Measurements from ENCODE around the gene ARSG.

The ARSG gene

DNA sequence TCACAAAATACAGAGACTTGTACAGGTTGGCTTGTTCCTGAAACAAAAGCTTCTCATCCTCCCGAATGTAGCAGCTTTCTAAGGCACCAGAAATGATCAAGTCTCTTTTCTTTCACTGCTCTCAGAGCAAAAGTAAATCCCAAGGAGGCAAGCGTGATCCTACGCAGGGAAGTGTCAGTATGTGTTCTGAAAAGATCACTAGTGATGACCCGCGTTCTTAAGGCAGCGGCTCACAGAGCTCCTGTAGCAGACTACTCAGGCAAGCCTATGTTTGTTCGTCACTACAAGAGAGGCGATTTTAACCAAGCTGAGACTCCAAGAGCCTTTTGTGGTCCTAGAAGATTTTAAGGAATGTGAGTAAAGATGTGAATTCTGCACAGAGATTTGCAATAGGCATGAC, 131.5 kb downstream of the ARSG start:
- Histone ChIP-seq H3K36me3 (ENCODE audit: control insufficient read depth, insufficient read depth, low read length) (peaks cover 20% of the 10 kb centered on the region; the same call in 1 of the 2 replicates), H3K27ac (ENCODE audit: low read depth, low read length) (no peak overlapping the region), H3K4me3 (ENCODE audit: low read depth, low read length) (no peak overlapping the region), H3K9me3 (ENCODE audit: control insufficient read depth, insufficient read depth, low read depth, low read length) (no peaks in the 10 kb centered on the region; the same call in 1 of the 2 replicates), H3K4me1 (ENCODE audit: control insufficient read depth, insufficient read depth, low read length) (no peaks in the 10 kb centered on the region; the same call in 1 of the 2 replicates), H3K9ac (ENCODE audit: low read length) (no peak overlapping the region), H3K27me3 (ENCODE audit: control insufficient read depth, insufficient read depth, low read length) (no peaks in the 10 kb centered on the region)

GRCh38 chr17:68423251-68423650, 132.0 kb downstream of the ARSG start:
- Histone ChIP-seq H3K4me3 (ENCODE audit: low read depth, low read length) (no peak overlapping the region), H3K36me3 (ENCODE audit: control insufficient read depth, insufficient read depth, low read length) (peaks cover 24% of the 10 kb centered on the region; the same call in 1 of the 2 replicates)

GRCh38 chr17:68424203-68424602, 132.9 kb downstream of the ARSG start:
- H3K27me3 ChIP-seq (ENCODE audit: control insufficient read depth, insufficient read depth, low read length), result no peaks in the 10 kb centered on the region
- no peak overlapping the region for H3K4me3 ChIP-seq (ENCODE audit: low read depth, low read length)
- no peaks in the 10 kb centered on the region for H3K9me3 ChIP-seq (ENCODE audit: control insufficient read depth, insufficient read depth, low read depth, low read length)
- no peak overlapping the region for H3K9ac ChIP-seq (ENCODE audit: low read length)
- no peak overlapping the region for H3K27ac ChIP-seq (ENCODE audit: low read depth, low read length)
- peaks cover 33% of the 10 kb centered on the region for H3K36me3 ChIP-seq (ENCODE audit: control insufficient read depth, insufficient read depth, low read length)
- H3K4me1 ChIP-seq (ENCODE audit: control insufficient read depth, insufficient read depth, low read length), result no peaks in the 10 kb centered on the region; the same call in 1 of the 2 replicates

More at GRCh38 chr17:68423251-68423650, 132.0 kb downstream of the ARSG start:
- Histone ChIP-seq H3K4me1 (ENCODE audit: control insufficient read depth, insufficient read depth, low read length) (no peaks in the 10 kb centered on the region; the same call in 1 of the 2 replicates), H3K9ac (ENCODE audit: low read length) (no peak overlapping the region), H3K27ac (ENCODE audit: low read depth, low read length) (no peak overlapping the region), H3K27me3 (ENCODE audit: control insufficient read depth, insufficient read depth, low read length) (no peaks in the 10 kb centered on the region), H3K9me3 (ENCODE audit: control insufficient read depth, insufficient read depth, low read depth, low read length) (no peaks in the 10 kb centered on the region)

DNA sequence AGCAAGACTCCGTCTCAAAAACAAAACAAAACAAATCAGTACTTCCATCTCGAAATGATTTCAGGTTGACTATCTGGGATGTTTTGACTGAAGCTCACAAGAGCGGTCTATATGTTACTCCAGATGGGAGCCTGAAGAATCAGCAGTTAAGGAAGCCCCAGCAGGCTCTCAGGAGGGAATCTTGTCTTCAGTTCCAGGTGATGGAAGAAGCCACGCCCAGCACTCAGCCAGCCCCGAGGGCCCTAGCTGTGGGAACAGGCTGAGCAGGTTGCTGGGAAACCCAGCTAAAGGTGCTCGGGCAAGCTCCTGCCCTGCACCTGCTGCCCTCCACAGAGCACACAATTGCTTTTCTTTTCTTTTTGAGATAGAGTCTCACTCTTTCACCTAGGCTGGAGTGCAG, 133.6 kb downstream of the ARSG start:
- Histone ChIP-seq H3K27ac (ENCODE audit: low read depth, low read length) (no peak overlapping the region), H3K9ac (ENCODE audit: low read length) (no peak overlapping the region), H3K27me3 (ENCODE audit: control insufficient read depth, insufficient read depth, low read length) (no peaks in the 10 kb centered on the region)

GRCh38 chr17:68425979-68426378, 134.7 kb downstream of the ARSG start:
- peaks cover 36% of the 10 kb centered on the region for H3K36me3 ChIP-seq (ENCODE audit: control insufficient read depth, insufficient read depth, low read length)

More for the DNA sequence above, 133.6 kb downstream of the ARSG start:
- peaks cover 34% of the 10 kb centered on the region for H3K36me3 ChIP-seq (ENCODE audit: control insufficient read depth, insufficient read depth, low read length)
- H3K4me1 ChIP-seq (ENCODE audit: control insufficient read depth, insufficient read depth, low read length), result no peaks in the 10 kb centered on the region; the same call in 1 of the 2 replicates
- no peaks in the 10 kb centered on the region for H3K9me3 ChIP-seq (ENCODE audit: control insufficient read depth, insufficient read depth, low read depth, low read length)
- H3K4me3 ChIP-seq (ENCODE audit: low read depth, low read length), result no peak overlapping the region

DNA sequence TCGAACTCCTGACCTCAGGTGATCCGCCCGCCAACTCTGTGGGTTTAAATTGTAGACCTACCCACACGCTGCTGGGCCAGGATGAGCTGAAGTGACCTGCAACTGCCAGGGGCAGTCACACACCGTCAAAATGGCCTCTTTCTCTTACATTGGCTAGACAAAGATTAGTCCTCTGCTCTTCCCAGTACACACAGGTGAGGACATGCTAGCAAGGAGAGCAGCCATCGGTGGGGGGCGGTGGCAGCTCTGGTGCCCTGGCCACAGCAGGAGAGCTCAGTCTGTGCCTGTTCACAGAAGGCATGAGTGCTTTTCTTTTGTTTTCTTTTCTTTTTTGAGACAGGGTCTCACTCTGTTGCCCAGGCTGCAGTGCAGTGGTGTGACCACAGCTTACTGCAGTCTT, 136.3 kb downstream of the ARSG start:
- Histone ChIP-seq H3K36me3 (ENCODE audit: control insufficient read depth, insufficient read depth, low read length) (peaks cover 47% of the 10 kb centered on the region), H3K4me3 (ENCODE audit: low read depth, low read length) (no peak overlapping the region), H3K9me3 (ENCODE audit: control insufficient read depth, insufficient read depth, low read depth, low read length) (no peaks in the 10 kb centered on the region)

More at GRCh38 chr17:68425979-68426378, 134.7 kb downstream of the ARSG start:
- H3K27me3 ChIP-seq (ENCODE audit: control insufficient read depth, insufficient read depth, low read length), result no peaks in the 10 kb centered on the region
- no peak overlapping the region for H3K27ac ChIP-seq (ENCODE audit: low read depth, low read length)
- no peak overlapping the region for H3K9ac ChIP-seq (ENCODE audit: low read length)
- no peaks in the 10 kb centered on the region; the same call in 1 of the 2 replicates for H3K4me1 ChIP-seq (ENCODE audit: control insufficient read depth, insufficient read depth, low read length)
- H3K9me3 ChIP-seq (ENCODE audit: control insufficient read depth, insufficient read depth, low read depth, low read length), result no peaks in the 10 kb centered on the region
- no peak overlapping the region for H3K4me3 ChIP-seq (ENCODE audit: low read depth, low read length)

DNA sequence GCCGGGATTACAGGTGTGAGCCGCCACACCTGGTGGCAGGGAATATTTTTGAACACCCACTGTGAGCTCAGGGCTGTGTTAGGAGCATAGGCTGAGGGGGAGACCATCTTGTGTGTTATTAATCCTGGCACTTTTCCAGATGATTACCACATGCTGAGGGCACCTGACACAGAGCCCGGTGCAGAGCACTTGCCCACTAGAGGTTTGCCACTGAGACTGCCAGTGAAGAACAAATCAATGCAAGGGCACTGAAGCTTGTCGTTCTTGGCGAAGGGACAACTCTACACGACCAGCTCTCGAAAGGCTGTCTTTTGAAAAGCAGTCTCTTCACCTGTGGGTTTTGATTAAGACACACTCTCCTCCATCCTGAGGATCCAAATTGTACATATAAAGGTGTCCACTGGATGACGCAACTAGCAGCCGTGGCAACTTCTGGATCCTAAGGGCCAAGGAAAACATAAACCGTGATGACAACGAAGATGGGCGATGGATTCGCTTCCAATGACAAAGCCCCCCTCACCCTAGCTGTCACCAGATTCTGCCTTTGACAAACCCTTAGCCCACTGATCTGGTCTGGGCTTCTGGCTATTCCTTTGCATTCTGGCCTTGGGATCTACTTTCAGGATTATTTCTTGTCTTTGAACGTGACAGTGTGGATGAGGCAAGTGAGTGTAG, 137.3 kb downstream of the ARSG start:
- H3K4me1 ChIP-seq (ENCODE audit: control insufficient read depth, insufficient read depth, low read length), result no peaks in the 10 kb centered on the region; the same call in 1 of the 2 replicates
- peaks cover 56% of the 10 kb centered on the region for H3K36me3 ChIP-seq (ENCODE audit: control insufficient read depth, insufficient read depth, low read length)
- H3K9me3 ChIP-seq (ENCODE audit: control insufficient read depth, insufficient read depth, low read depth, low read length), result no peaks in the 10 kb centered on the region
- H3K27me3 ChIP-seq (ENCODE audit: control insufficient read depth, insufficient read depth, low read length), result no peaks in the 10 kb centered on the region
- H3K27ac ChIP-seq (ENCODE audit: low read depth, low read length), result no peak overlapping the region
- no peak overlapping the region for H3K9ac ChIP-seq (ENCODE audit: low read length)
- no peak overlapping the region for H3K4me3 ChIP-seq (ENCODE audit: low read depth, low read length)

More for the DNA sequence above, 136.3 kb downstream of the ARSG start:
- no peak overlapping the region for H3K9ac ChIP-seq (ENCODE audit: low read length)
- H3K4me1 ChIP-seq (ENCODE audit: control insufficient read depth, insufficient read depth, low read length), result no peaks in the 10 kb centered on the region; the same call in 1 of the 2 replicates
- H3K27ac ChIP-seq (ENCODE audit: low read depth, low read length), result no peak overlapping the region
- H3K27me3 ChIP-seq (ENCODE audit: control insufficient read depth, insufficient read depth, low read length), result no peaks in the 10 kb centered on the region

- no peaks in the 10 kb centered on the region for H3K9me3 ChIP-seq (ENCODE audit: control insufficient read depth, insufficient read depth, low read depth, low read length)
Observed at GRCh38 chr17:68429881-68430280, 138.6 kb downstream of the ARSG start.

DNA sequence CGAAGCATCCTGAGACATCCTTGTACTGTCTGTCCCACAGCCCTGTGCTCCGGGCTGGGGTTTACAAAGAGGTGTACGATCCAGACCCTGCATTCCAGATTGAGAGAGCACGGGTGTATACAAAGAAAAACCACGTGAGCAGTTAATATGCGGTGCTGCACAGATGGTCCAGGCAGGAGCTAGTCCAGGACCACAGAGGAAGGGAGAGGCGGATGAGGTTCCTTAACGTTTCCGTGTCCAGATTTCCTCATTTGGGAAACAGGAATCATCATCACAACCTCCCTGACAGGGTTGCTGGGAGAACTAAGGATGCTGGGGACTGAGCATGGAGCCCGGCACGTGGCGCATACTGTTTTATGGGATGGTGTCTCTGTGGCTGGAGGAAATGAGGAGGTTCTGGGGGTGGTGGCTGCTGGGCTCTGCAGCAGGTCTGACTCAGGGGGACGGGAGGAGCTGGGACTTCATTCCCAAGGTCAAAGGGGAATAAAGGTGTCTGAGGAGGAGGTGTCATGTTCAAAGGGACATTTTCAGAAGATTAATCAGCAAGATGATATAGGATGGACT, 139.8 kb downstream of the ARSG start:
- H3K4me1 ChIP-seq (ENCODE audit: control insufficient read depth, insufficient read depth, low read length), result peaks cover 1% of the 10 kb centered on the region; the same call in 1 of the 2 replicates
- no peak overlapping the region for H3K27ac ChIP-seq (ENCODE audit: low read depth, low read length)
- H3K4me3 ChIP-seq (ENCODE audit: low read depth, low read length), result no peak overlapping the region
- H3K9me3 ChIP-seq (ENCODE audit: control insufficient read depth, insufficient read depth, low read depth, low read length), result no peaks in the 10 kb centered on the region
- peaks cover 67% of the 10 kb centered on the region for H3K36me3 ChIP-seq (ENCODE audit: control insufficient read depth, insufficient read depth, low read length)
- no peaks in the 10 kb centered on the region for H3K27me3 ChIP-seq (ENCODE audit: control insufficient read depth, insufficient read depth, low read length)
- H3K9ac ChIP-seq (ENCODE audit: low read length), result no peak overlapping the region

More at GRCh38 chr17:68429881-68430280, 138.6 kb downstream of the ARSG start:
- Histone ChIP-seq H3K4me3 (ENCODE audit: low read depth, low read length) (no peak overlapping the region), H3K27me3 (ENCODE audit: control insufficient read depth, insufficient read depth, low read length) (no peaks in the 10 kb centered on the region), H3K36me3 (ENCODE audit: control insufficient read depth, insufficient read depth, low read length) (peaks cover 63% of the 10 kb centered on the region), H3K27ac (ENCODE audit: low read depth, low read length) (no peak overlapping the region), H3K4me1 (ENCODE audit: control insufficient read depth, insufficient read depth, low read length) (no peaks in the 10 kb centered on the region), H3K9ac (ENCODE audit: low read length) (no peak overlapping the region)

DNA sequence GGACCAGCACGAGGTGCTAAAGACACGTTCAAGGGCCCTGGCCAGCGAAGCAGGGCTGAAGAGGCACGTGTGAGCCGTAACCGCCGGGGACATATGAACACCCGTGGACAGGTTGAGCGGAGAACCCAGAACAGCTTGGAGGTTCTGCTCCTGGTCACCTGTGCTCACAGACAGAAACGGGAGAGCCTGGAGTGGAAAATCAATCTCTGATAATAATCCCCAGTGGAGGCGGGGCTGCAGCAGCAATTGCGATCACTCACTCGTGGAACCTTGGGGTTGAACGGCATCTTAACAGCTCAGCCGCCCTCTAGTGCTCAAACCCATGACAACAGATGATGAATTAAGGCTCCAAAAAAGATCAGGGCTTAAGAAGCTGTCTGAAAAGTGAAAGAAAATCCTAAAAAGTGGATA, 140.4 kb downstream of the ARSG start:
- no peak overlapping the region for H3K9ac ChIP-seq (ENCODE audit: low read length)
- no peaks in the 10 kb centered on the region for H3K9me3 ChIP-seq (ENCODE audit: control insufficient read depth, insufficient read depth, low read depth, low read length)
- H3K4me3 ChIP-seq (ENCODE audit: low read depth, low read length), result no peak overlapping the region
- peaks cover 3% of the 10 kb centered on the region; the same call in 1 of the 2 replicates for H3K4me1 ChIP-seq (ENCODE audit: control insufficient read depth, insufficient read depth, low read length)
- H3K27me3 ChIP-seq (ENCODE audit: control insufficient read depth, insufficient read depth, low read length), result no peaks in the 10 kb centered on the region
- H3K27ac ChIP-seq (ENCODE audit: low read depth, low read length), result no peak overlapping the region
- H3K36me3 ChIP-seq (ENCODE audit: control insufficient read depth, insufficient read depth, low read length), result peaks cover 67% of the 10 kb centered on the region

Data from HUES6 (cell line).